Endodermal cell (in vitro differentiated cells): Measurements from ENCODE around the gene PPP4C. TPM values are rescaled to one million over a fixed set of nuclear protein-coding genes. Genes with fewer than 3 reads are reported as not detected.

ENCODE experiments used
- DNase-seq: peaks from one replicate; pipeline ENCODE4 v3.0.0-alpha.2; 2017
- H3K27ac ChIP-seq: 2 replicates; pipeline ENCODE4 v1.5.1; 2013; ENCODE audit warnings: mild to moderate bottlenecking, low read depth, low read length, moderate library complexity
- H3K27me3 ChIP-seq: 2 replicates; pipeline ENCODE4 v1.6.1; 2013; ENCODE audit warnings: mild to moderate bottlenecking, low read length, moderate library complexity; ENCODE audit not compliant: insufficient read depth, control insufficient read depth, poor library complexity, severe bottlenecking
- H3K36me3 ChIP-seq: 2 replicates; pipeline ENCODE4 v1.7.0; 2013; ENCODE audit warnings: mild to moderate bottlenecking, low read length, moderate library complexity; ENCODE audit not compliant: control insufficient read depth, insufficient read depth
- H3K4me1 ChIP-seq: one replicate; pipeline ENCODE4 v1.7.0; 2013; ENCODE audit warnings: low read length; ENCODE audit not compliant: control insufficient read depth, insufficient read depth
- H3K4me3 ChIP-seq: 2 replicates; pipeline ENCODE4 v1.5.1; 2013; ENCODE audit warnings: mild to moderate bottlenecking, low read length, moderate library complexity
- H3K9ac ChIP-seq: 2 replicates; pipeline ENCODE4 v1.6.1; 2013; ENCODE audit warnings: mild to moderate bottlenecking, low read length, moderate library complexity; ENCODE audit not compliant: poor library complexity, severe bottlenecking; ENCODE audit errors: extremely low read depth
- H3K9me3 ChIP-seq: 2 replicates; pipeline ENCODE4 v1.6.1; 2013; ENCODE audit warnings: mild to moderate bottlenecking, low read length, moderate library complexity; ENCODE audit not compliant: control insufficient read depth
- H3K27ac Mint-ChIP-seq: 2 replicates; pipeline ENCODE4 v1.8.0; 2020; ENCODE audit warnings: mixed read lengths
- H3K27me3 Mint-ChIP-seq: 2 replicates; pipeline ENCODE4 v1.8.0; 2021; ENCODE audit warnings: mild to moderate bottlenecking, mixed read lengths; ENCODE audit not compliant: insufficient read depth
- H3K36me3 Mint-ChIP-seq: 2 replicates; pipeline ENCODE4 v1.8.0; 2020; ENCODE audit warnings: low read depth, mixed read lengths
- H3K4me1 Mint-ChIP-seq: 2 replicates; pipeline ENCODE4 v1.8.0; 2020; ENCODE audit warnings: mixed read lengths
- H3K4me3 Mint-ChIP-seq: 2 replicates; pipeline ENCODE4 v1.8.0; 2020; ENCODE audit warnings: mild to moderate bottlenecking, moderate library complexity, mixed read lengths
- H3K9me3 Mint-ChIP-seq: 2 replicates; pipeline ENCODE4 v1.8.0; 2020; ENCODE audit warnings: mild to moderate bottlenecking, mixed read lengths
- WGBS, 2 experiments: methylation state at CpG; one replicate each; pipeline versions ENCODE4 v1.1.5 to v1.1.7; 2013; ENCODE audit warnings: missing lambda C conversion rate in 2 of 2, mixed read lengths in 1 of 2; ENCODE audit not compliant: insufficient coverage in 1 of 2, insufficient read length in 1 of 2; 5-methylcytosine and 5-hydroxymethylcytosine counted together
- total RNA-seq, 2 donors: library from RNA; stranded (reverse); fragmentation: NEBNext Ultra II Directional in 1 of 2; extraction: Animal tissue kit (Norgen Biotek cat#: 25700) in 1 of 2; gene quantifications; 2 replicates in 1 of 2; 3 replicates in 1 of 2; pipeline ENCODE4 v1.2.1, GENCODE V29; 2021
- TF ChIP-seq, protein P1 (sequence below): fragments of 200-600 bp; sonication (generic); conservative IDR thresholded peaks from 2 replicates; pipeline ENCODE4 v1.5.0; 2021; ENCODE audit warnings: antibody characterized with exemption, mild to moderate bottlenecking

Gene PPP4C
- total RNA-seq, 2 donors from 2014 or later = 150 to 151 TPM

DNA sequence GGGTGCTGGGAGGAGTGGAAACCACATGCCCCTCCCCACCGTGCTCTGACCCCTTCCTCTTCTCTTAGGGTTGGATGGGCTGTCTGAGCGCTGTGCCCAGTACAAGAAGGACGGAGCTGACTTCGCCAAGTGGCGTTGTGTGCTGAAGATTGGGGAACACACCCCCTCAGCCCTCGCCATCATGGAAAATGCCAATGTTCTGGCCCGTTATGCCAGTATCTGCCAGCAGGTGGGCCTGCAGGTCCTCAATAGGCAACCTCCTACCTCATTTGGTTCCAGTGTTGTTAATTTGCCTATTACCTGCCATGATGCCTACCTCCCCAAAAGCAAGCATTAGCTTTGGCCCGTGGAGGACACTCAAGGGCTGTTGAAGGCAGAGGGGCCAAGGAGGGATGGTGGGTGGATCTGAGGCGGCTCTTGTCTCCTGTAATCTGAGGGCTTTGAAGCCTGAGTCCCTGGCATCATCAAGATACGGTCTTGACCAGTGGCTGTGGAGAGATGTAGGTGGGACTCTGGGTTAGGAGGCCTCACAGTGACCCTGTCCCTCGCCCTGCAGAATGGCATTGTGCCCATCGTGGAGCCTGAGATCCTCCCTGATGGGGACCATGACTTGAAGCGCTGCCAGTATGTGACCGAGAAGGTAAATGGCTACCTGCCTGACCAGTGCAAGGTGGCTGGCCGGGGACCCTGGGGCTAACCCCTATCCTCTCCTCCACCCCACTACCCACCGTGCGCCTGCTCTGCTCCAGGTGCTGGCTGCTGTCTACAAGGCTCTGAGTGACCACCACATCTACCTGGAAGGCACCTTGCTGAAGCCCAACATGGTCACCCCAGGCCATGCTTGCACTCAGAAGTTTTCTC is 6.8 kb upstream of the PPP4C start:
- Mint-ChIP-seq H3K27me3 (no peaks in the 10 kb centered on the region), H3K4me1 (peaks cover 14% of the 10 kb centered on the region), H3K9me3 (no peaks in the 10 kb centered on the region), H3K4me3 (no peak overlapping the region), H3K36me3 (peaks cover 60% of the 10 kb centered on the region), H3K27ac (peak overlapping the region; percentile 66)
- Histone ChIP-seq H3K9ac (no peak overlapping the region), H3K4me1 (peaks cover 3% of the 10 kb centered on the region), H3K27ac (no peak overlapping the region), H3K4me3 (no peak overlapping the region), H3K36me3 (peaks cover 59% of the 10 kb centered on the region), H3K27me3 (no peaks in the 10 kb centered on the region), H3K9me3 (no peaks in the 10 kb centered on the region)
- WGBS, 2 experiments = 88 to 97% methylated on average over 10 to 17 of the region's 17 CpGs
- TF ChIP-seq, protein P1, sequence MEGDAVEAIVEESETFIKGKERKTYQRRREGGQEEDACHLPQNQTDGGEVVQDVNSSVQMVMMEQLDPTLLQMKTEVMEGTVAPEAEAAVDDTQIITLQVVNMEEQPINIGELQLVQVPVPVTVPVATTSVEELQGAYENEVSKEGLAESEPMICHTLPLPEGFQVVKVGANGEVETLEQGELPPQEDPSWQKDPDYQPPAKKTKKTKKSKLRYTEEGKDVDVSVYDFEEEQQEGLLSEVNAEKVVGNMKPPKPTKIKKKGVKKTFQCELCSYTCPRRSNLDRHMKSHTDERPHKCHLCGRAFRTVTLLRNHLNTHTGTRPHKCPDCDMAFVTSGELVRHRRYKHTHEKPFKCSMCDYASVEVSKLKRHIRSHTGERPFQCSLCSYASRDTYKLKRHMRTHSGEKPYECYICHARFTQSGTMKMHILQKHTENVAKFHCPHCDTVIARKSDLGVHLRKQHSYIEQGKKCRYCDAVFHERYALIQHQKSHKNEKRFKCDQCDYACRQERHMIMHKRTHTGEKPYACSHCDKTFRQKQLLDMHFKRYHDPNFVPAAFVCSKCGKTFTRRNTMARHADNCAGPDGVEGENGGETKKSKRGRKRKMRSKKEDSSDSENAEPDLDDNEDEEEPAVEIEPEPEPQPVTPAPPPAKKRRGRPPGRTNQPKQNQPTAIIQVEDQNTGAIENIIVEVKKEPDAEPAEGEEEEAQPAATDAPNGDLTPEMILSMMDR = peak; percentile 73
- peak; percentile 79 for DNase-seq

DNA sequence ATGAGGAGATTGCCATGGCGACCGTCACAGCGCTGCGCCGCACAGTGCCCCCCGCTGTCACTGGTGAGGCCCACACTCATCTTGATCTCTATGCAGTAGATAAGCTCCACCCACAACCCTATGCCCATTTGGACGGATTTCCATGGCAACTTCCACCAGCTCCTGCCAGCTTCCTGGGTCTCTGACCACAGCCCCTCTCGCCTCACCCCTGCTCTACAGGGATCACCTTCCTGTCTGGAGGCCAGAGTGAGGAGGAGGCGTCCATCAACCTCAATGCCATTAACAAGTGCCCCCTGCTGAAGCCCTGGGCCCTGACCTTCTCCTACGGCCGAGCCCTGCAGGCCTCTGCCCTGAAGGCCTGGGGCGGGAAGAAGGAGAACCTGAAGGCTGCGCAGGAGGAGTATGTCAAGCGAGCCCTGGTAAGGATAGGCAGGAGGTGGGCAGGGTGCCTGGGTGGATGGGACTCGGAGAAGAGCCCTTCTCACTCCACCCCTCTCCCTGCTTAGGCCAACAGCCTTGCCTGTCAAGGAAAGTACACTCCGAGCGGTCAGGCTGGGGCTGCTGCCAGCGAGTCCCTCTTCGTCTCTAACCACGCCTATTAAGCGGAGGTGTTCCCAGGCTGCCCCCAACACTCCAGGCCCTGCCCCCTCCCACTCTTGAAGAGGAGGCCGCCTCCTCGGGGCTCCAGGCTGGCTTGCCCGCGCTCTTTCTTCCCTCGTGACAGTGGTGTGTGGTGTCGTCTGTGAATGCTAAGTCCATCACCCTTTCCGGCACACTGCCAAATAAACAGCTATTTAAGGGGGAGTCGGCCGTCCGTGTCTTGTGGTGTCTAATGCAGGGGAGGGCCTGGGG is 6.0 kb upstream of the PPP4C start:
- Mint-ChIP-seq H3K27me3 (no peaks in the 10 kb centered on the region), H3K27ac (peak overlapping the region; percentile 39), H3K4me3 (no peak overlapping the region), H3K9me3 (no peaks in the 10 kb centered on the region), H3K4me1 (peaks cover 11% of the 10 kb centered on the region), H3K36me3 (peaks cover 60% of the 10 kb centered on the region)
- Histone ChIP-seq H3K9ac (no peak overlapping the region), H3K36me3 (peaks cover 59% of the 10 kb centered on the region), H3K27ac (no peak overlapping the region), H3K9me3 (no peaks in the 10 kb centered on the region), H3K27me3 (no peaks in the 10 kb centered on the region), H3K4me1 (peaks cover 3% of the 10 kb centered on the region), H3K4me3 (no peak overlapping the region)
- 95 to 98% methylated on average over 11 to 31 of the region's 31 CpGs for WGBS, 2 experiments
- TF ChIP-seq, protein P1 = no peak
- no peak for DNase-seq

DNA sequence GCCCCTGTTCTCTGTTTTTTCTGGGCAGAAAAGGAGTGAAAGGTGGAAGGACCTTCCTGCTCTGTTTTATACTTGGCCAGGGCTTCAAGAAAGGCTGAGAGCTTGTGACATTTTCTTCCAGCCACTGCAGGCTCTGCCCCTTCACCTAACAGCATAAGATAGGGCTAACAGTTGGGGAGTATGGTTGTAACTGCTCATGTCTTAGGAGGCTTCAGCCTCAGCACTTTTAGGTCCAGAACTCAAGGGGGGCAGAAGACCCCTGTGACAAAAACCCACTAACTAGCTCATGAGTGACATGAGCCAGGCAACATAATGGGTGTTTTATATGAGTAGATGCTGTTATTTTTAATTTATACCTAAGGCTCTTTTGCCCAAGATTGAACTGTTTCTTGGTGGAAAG is 5.3 kb upstream of the PPP4C start:
- peaks cover 11% of the 10 kb centered on the region for H3K4me1 Mint-ChIP-seq
- Histone ChIP-seq H3K4me1 (peaks cover 3% of the 10 kb centered on the region), H3K27ac (no peak overlapping the region), H3K9ac (no peak overlapping the region), H3K27me3 (no peaks in the 10 kb centered on the region), H3K9me3 (no peaks in the 10 kb centered on the region), H3K36me3 (peaks cover 59% of the 10 kb centered on the region), H3K4me3 (no peak overlapping the region)
- H3K27me3 Mint-ChIP-seq = no peaks in the 10 kb centered on the region
- H3K27ac Mint-ChIP-seq = peak overlapping the region; percentile 39
- H3K36me3 Mint-ChIP-seq = peaks cover 60% of the 10 kb centered on the region
- no peak for DNase-seq
- TF ChIP-seq, protein P1 = no peak
- no peaks in the 10 kb centered on the region for H3K9me3 Mint-ChIP-seq
- no peak overlapping the region for H3K4me3 Mint-ChIP-seq
